GM12872 (cell line): Measurements from ENCODE around the gene NDUFS1.

Experiments
- CTCF ChIP-seq: IDR thresholded peaks from 3 replicates; pipeline ENCODE4 v1.5.1; 2011; ENCODE audit warnings: low read depth, mild to moderate bottlenecking, low read length, moderate library complexity; ENCODE audit not compliant: insufficient read depth

Gene NDUFS1

GRCh38 chr2:206098471-206098870 is 60.8 kb downstream of the NDUFS1 start:
- TF ChIP-seq CTCF = no peak

- TF ChIP-seq CTCF = no peak
Measured at GRCh38 chr2:206096876-206097275, 62.4 kb downstream of the NDUFS1 start.

GRCh38 chr2:206095536-206096332 is 63.5 kb downstream of the NDUFS1 start:
- TF ChIP-seq CTCF = no peak

- no peak for TF ChIP-seq CTCF
Measured at GRCh38 chr2:206092297-206092696, 66.9 kb downstream of the NDUFS1 start.

GRCh38 chr2:206088248-206088647 is 71.0 kb downstream of the NDUFS1 start:
- TF ChIP-seq CTCF = no peak

- TF ChIP-seq CTCF = no peak
Measured at GRCh38 chr2:206086716-206087350, 72.4 kb downstream of the NDUFS1 start.

- peak; percentile 77 for TF ChIP-seq CTCF
Measured at GRCh38 chr2:206085742-206086445, 73.3 kb downstream of the NDUFS1 start, which contains the start of gene INO80D. INO80D (minus strand) TSS chr2:206086174; CDS start chr2:206063016, 23,158 bp downstream.
